Neural crest cell (in vitro differentiated cells): ENCODE data around the gene TMEM80. TPM values are rescaled to one million over a fixed set of nuclear protein-coding genes. Genes with fewer than 3 reads are reported as not detected.
"Not testable (repeated sequence)": the region's sequence is repeated elsewhere in the genome, so short reads cannot be mapped to it uniquely, and the experiment has no call there.

Experiments
- DNase-seq: peaks from one replicate; pipeline ENCODE4 v3.0.0; 2021; ENCODE audit warnings: low read depth, mixed read lengths, low spot score
- H3K27ac Mint-ChIP-seq: one replicate; pipeline ENCODE4 v1.8.0; 2021; ENCODE audit warnings: mild to moderate bottlenecking, mixed read lengths; ENCODE audit not compliant: unreplicated experiment
- H3K27me3 Mint-ChIP-seq: 2 replicates; pipeline ENCODE4 v1.8.0; 2021; ENCODE audit warnings: low read depth, mild to moderate bottlenecking, mixed read lengths
- H3K36me3 Mint-ChIP-seq: 2 replicates; pipeline ENCODE4 v1.8.0; 2021; ENCODE audit warnings: low read depth, mild to moderate bottlenecking, mixed read lengths
- H3K4me1 Mint-ChIP-seq: 2 replicates; pipeline ENCODE4 v1.8.0; 2021; ENCODE audit warnings: mixed read lengths
- H3K4me3 Mint-ChIP-seq: one replicate; pipeline ENCODE4 v1.8.0; 2021; ENCODE audit warnings: mild to moderate bottlenecking, mixed read lengths
- H3K9me3 Mint-ChIP-seq: 2 replicates; pipeline ENCODE4 v1.8.0; 2021; ENCODE audit warnings: mixed read lengths
- long read RNA-seq: library from polyadenylated mRNA; unstranded; transcript quantifications from one replicate; pipeline ENCODE4 v2.0.0, GENCODE V29; 2020
- total RNA-seq: library from RNA; stranded (reverse); gene quantifications from 2 replicates; pipeline ENCODE4 v1.2.1, GENCODE V29; 2021
- TF ChIP-seq, protein P1 (sequence below): fragments of 200-600 bp; sonication (generic); conservative IDR thresholded peaks from 2 replicates; pipeline ENCODE4 v1.5.0; 2021; ENCODE audit warnings: antibody characterized with exemption, mild to moderate bottlenecking

Gene TMEM80
- total RNA-seq = 19.9 and 26.8 TPM in 2 replicates
- long read RNA-seq, partial matches to known transcripts = 3 of 12 reads
- long read RNA-seq, other reads (novel, unspliced or antisense) = 9 of 12 reads

- TF ChIP-seq, protein P1, sequence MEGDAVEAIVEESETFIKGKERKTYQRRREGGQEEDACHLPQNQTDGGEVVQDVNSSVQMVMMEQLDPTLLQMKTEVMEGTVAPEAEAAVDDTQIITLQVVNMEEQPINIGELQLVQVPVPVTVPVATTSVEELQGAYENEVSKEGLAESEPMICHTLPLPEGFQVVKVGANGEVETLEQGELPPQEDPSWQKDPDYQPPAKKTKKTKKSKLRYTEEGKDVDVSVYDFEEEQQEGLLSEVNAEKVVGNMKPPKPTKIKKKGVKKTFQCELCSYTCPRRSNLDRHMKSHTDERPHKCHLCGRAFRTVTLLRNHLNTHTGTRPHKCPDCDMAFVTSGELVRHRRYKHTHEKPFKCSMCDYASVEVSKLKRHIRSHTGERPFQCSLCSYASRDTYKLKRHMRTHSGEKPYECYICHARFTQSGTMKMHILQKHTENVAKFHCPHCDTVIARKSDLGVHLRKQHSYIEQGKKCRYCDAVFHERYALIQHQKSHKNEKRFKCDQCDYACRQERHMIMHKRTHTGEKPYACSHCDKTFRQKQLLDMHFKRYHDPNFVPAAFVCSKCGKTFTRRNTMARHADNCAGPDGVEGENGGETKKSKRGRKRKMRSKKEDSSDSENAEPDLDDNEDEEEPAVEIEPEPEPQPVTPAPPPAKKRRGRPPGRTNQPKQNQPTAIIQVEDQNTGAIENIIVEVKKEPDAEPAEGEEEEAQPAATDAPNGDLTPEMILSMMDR = no peak
- H3K4me3 Mint-ChIP-seq = peak within 1 kb of the TSS; percentile 94
- DNase-seq = peak; percentile 97
- peaks cover 42% of the 10 kb centered on the region for H3K4me1 Mint-ChIP-seq
- H3K36me3 Mint-ChIP-seq = no peaks in the 10 kb centered on the region
- H3K27me3 Mint-ChIP-seq = no peaks in the 10 kb centered on the region
- peak within 1 kb of the TSS; percentile 98 for H3K27ac Mint-ChIP-seq
- H3K9me3 Mint-ChIP-seq = no peaks in the 10 kb centered on the region
These were observed at the start of gene TMEM80 for GRCh38 chr11:695538-696248. TMEM80 (plus strand) TSS chr11:695816; CDS start chr11:695828, 12 bp downstream.

- TF ChIP-seq, protein P1 = no peak
- DNase-seq = no peak
- no peaks in the 10 kb centered on the region for H3K9me3 Mint-ChIP-seq
- peaks cover 7% of the 10 kb centered on the region for H3K27me3 Mint-ChIP-seq
- no peaks in the 10 kb centered on the region for H3K4me1 Mint-ChIP-seq
- H3K4me3 Mint-ChIP-seq = no peak overlapping the region
- H3K27ac Mint-ChIP-seq = no peak overlapping the region
- peaks cover 3% of the 10 kb centered on the region for H3K36me3 Mint-ChIP-seq
These were observed 49.4 kb upstream of the TMEM80 start for GRCh38 chr11:646214-646613.

- H3K9me3 Mint-ChIP-seq, H3K27ac Mint-ChIP-seq, DNase-seq, H3K4me3 Mint-ChIP-seq, H3K27me3 Mint-ChIP-seq, H3K4me1 Mint-ChIP-seq, H3K36me3 Mint-ChIP-seq: not testable (repeated sequence)
These were observed 47.9 kb upstream of the TMEM80 start for GRCh38 chr11:647672-648158.

GRCh38 chr11:650482-650881 is 45.1 kb upstream of the TMEM80 start:
- Mint-ChIP-seq H3K27ac (no peak overlapping the region), H3K36me3 (peaks cover 11% of the 10 kb centered on the region), H3K4me3 (no peak overlapping the region), H3K9me3 (no peaks in the 10 kb centered on the region), H3K27me3 (no peaks in the 10 kb centered on the region), H3K4me1 (no peaks in the 10 kb centered on the region)
- no peak for DNase-seq
- TF ChIP-seq, protein P1 = no peak

DNA sequence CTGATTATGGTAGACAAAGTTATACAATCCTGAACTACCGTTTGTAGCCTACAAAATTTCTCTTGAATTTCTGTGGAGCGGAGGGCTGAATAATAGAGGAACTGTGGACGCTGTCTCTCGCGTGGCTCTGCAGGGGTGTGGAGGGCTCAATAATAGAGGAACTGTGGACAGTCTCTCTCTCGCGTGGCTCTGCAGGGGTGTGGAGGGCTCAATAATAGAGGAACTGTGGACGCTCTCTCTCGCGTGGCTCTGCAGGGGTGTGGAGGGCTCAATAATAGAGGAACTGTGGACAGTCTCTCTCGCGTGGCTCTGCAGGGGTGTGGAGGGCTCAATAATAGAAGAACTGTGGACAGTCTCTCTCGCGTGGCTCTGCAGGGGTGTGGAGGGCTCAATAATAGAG is 42.5 kb upstream of the TMEM80 start:
- peaks cover 11% of the 10 kb centered on the region for H3K36me3 Mint-ChIP-seq
- not testable (repeated sequence) for H3K4me1 Mint-ChIP-seq, H3K27me3 Mint-ChIP-seq, H3K9me3 Mint-ChIP-seq, DNase-seq, H3K4me3 Mint-ChIP-seq, H3K27ac Mint-ChIP-seq

DNA sequence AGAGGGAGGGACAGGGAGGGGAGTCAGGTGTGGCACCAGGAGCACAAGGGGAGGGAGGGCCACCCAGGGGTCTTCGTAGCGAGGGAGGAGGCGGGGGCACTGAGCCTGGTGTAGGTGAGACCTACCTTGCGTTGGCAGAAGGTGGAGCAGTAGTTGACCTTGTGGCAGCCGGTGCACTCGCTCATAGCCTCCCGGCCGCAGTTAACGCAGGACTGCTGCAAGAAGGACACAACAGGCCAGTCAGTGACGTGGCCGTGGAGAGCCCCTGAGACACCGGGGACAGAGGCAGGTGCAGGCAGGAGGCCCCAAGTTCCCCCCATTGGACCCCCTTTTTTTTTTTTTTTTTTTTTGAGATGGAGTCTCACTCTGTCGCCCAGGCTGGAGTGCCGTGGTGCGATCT is 41.8 kb upstream of the TMEM80 start:
- TF ChIP-seq, protein P1 = no peak
- H3K4me3 Mint-ChIP-seq = no peak overlapping the region
- no peaks in the 10 kb centered on the region for H3K27me3 Mint-ChIP-seq
- H3K36me3 Mint-ChIP-seq = peaks cover 8% of the 10 kb centered on the region
- H3K4me1 Mint-ChIP-seq = no peaks in the 10 kb centered on the region
- no peaks in the 10 kb centered on the region for H3K9me3 Mint-ChIP-seq
- DNase-seq = no peak
- no peak overlapping the region for H3K27ac Mint-ChIP-seq

DNA sequence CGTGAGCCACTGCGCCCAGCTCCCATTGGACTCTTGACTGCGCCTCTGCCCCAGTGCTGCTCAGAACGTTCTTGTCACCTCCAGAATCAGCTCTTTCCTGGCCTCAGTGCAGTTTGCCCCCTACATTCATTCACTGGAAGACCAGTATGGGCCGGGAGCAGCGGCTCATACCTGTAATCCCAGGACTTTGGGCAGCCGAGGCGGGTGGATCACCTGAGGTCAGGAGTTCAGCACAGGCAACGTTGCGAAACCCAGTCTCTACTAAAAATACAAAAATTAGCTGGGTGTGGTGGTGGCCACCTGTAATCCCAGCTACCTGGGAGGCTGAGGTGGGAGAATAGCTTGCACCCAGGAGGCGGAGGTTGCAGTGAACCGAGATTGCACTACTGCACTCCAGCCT is 41.2 kb upstream of the TMEM80 start:
- DNase-seq, H3K27me3 Mint-ChIP-seq, H3K9me3 Mint-ChIP-seq, H3K4me1 Mint-ChIP-seq, H3K36me3 Mint-ChIP-seq, H3K4me3 Mint-ChIP-seq, H3K27ac Mint-ChIP-seq: not testable (repeated sequence)
